Liver (tissue), 9 donors: ENCODE data around the gene RNF41. TPM values are rescaled to one million over a fixed set of nuclear protein-coding genes. Genes with fewer than 3 reads are reported as not detected.
A peak's percentile ranks its signal among the peaks of the same experiment; 100 is the strongest.

Experiments
- DNase-seq: peaks from one replicate; pipeline ENCODE4 v3.0.0-alpha.2; 2017; ENCODE audit warnings: low spot score
- H3K27ac ChIP-seq, 2 donors: one replicate each; pipeline ENCODE4 v1.7.0; 2013; ENCODE audit warnings: inconsistent platforms in 2 of 2, low read length in 2 of 2, control low read depth in 1 of 2, low read depth in 1 of 2, mild to moderate bottlenecking in 1 of 2
- H3K27me3 ChIP-seq, 4 donors: one replicate each; pipeline versions ENCODE4 v1.6.1 to v1.7.0; 2013; ENCODE audit warnings: low read length in 3 of 4, inconsistent platforms in 1 of 4, mild to moderate bottlenecking in 1 of 4, moderate library complexity in 1 of 4; ENCODE audit not compliant: control insufficient read depth in 4 of 4, insufficient read depth in 4 of 4
- H3K36me3 ChIP-seq, 4 donors: one replicate each; pipeline versions ENCODE4 v1.6.1 to v1.7.0; 2013; ENCODE audit warnings: low read length in 3 of 4, mild to moderate bottlenecking in 3 of 4, low read depth in 1 of 4, moderate library complexity in 1 of 4; ENCODE audit not compliant: control insufficient read depth in 4 of 4, insufficient read depth in 3 of 4
- H3K4me1 ChIP-seq, 4 donors: one replicate each; pipeline versions ENCODE4 v1.6.1 to v1.7.0; 2013; ENCODE audit warnings: low read length in 3 of 4, mild to moderate bottlenecking in 3 of 4, moderate library complexity in 1 of 4; ENCODE audit not compliant: control insufficient read depth in 4 of 4, insufficient read depth in 4 of 4
- H3K4me3 ChIP-seq, 3 donors: one replicate each; pipeline versions ENCODE4 v1.6.1 to v1.7.0; 2013; ENCODE audit warnings: low read length in 3 of 3, control low read depth in 1 of 3, low read depth in 1 of 3, mild to moderate bottlenecking in 1 of 3
- H3K9ac ChIP-seq, 2 donors: one replicate each; pipeline ENCODE4 v1.7.0; 2013; ENCODE audit warnings: low read length in 2 of 2, mild to moderate bottlenecking in 2 of 2, moderate library complexity in 2 of 2, control low read depth in 1 of 2, low read depth in 1 of 2
- H3K9me3 ChIP-seq, 4 donors: one replicate each; pipeline versions ENCODE4 v1.6.1 to v1.7.0; 2013; ENCODE audit warnings: low read length in 3 of 4; ENCODE audit not compliant: control insufficient read depth in 4 of 4
- ATF3 ChIP-seq: IDR thresholded peaks from 2 replicates; pipeline ENCODE4 v1.6.1; 2016; ENCODE audit warnings: antibody characterized with exemption
- CTCF ChIP-seq: fragments of 150-350 bp; IDR thresholded peaks from 2 replicates; pipeline ENCODE4 v1.5.1; 2017; ENCODE audit warnings: improper control_type of control experiment, low read depth, low read length; ENCODE audit not compliant: missing input control
- REST ChIP-seq: IDR thresholded peaks from 2 replicates; pipeline ENCODE4 v1.6.1; 2016; ENCODE audit warnings: antibody characterized with exemption, mild to moderate bottlenecking
- SP1 ChIP-seq: IDR thresholded peaks from 2 replicates; pipeline ENCODE4 v1.6.1; 2018; ENCODE audit warnings: antibody characterized with exemption, mild to moderate bottlenecking
- ZBTB33 ChIP-seq: IDR thresholded peaks from 2 replicates; pipeline ENCODE4 v1.6.1; 2016; ENCODE audit warnings: antibody characterized with exemption
- WGBS: extraction: QIAGEN DNeasy Blood & Tissue Kit; methylation state at CpG from one replicate; pipeline ENCODE4 v1.1.7; 2013; 5-methylcytosine and 5-hydroxymethylcytosine counted together
- polyA plus RNA-seq, 2 donors: library from polyadenylated mRNA; stranded (reverse) in 1 of 2; unstranded in 1 of 2; fragments of 200-250 nt in 1 of 2; fragments of >200 nt in 1 of 2; fragmentation: Nextera tagmentation in 1 of 2; extraction: Ambion mirVana in 1 of 2; gene quantifications; one replicate each; pipeline versions ENCODE4 v1.2.1 to v1.2.3, GENCODE V29; 2013 to 2015
- total RNA-seq, 2 donors: library from RNA; depleted of rRNA; stranded (reverse); fragments of >200 nt; gene quantifications; one replicate each; pipeline ENCODE4 v1.2.3, GENCODE V29; 2014
- donor health status: healthy.
- donor health status: healthy.
- donor health status: healthy.
- donor health status: healthy.
- donor health status: healthy.

The RNF41 gene
- total and polyA plus RNA-seq, 4 donors: 7.6 to 31.8 (median 16.8) TPM

GRCh38 chr12:56221232-56221756 is 428 bp downstream of the RNF41 start (continued):
- TF ChIP-seq REST: no peak

- WGBS: 22% methylated on average over 10 of the region's 10 CpGs
- peaks cover 0 to 3% (median under 1%) of the 10 kb centered on the region in 4 donors for H3K36me3 ChIP-seq
- H3K4me1 ChIP-seq: peaks cover 4 to 47% (median 35%) of the 10 kb centered on the region in 4 donors
These were observed 1.0 kb downstream of the RNF41 start for GRCh38 chr12:56220611-56221231.

More at GRCh38 chr12:56220611-56221231, 1.0 kb downstream of the RNF41 start:
- Histone ChIP-seq H3K27ac (peak overlapping the region; percentile 85 to 98), H3K9me3 (no peaks in the 10 kb centered on the region), H3K27me3 (no peaks in the 10 kb centered on the region), H3K4me3 (peak overlapping the region; percentile 77 to 98 (median 81)), H3K9ac (peak overlapping the region; percentile 28 to 71)
- TF ChIP-seq SP1: no peak
- TF ChIP-seq ZBTB33: no peak
- TF ChIP-seq CTCF: no peak
- TF ChIP-seq ATF3: peak; percentile 51
- DNase-seq: no peak
